Mesenchymal stem cell (in vitro differentiated cells and primary cell): ENCODE measurements around the gene CDK9.
A peak's percentile ranks its signal among the peaks of the same experiment; 100 is the strongest.

Source experiments
- DNase-seq: peaks from one replicate; pipeline ENCODE4 v3.0.0-alpha.2; 2013
- H2AFZ ChIP-seq: one replicate; pipeline ENCODE4 v1.6.1; 2013; ENCODE audit warnings: low read depth, mild to moderate bottlenecking, control low read depth, inconsistent platforms, low read length, moderate library complexity
- H2AK5ac ChIP-seq: 2 replicates; pipeline ENCODE4 v1.6.1; 2013; ENCODE audit warnings: low read length, moderate library complexity, mild to moderate bottlenecking, inconsistent platforms; ENCODE audit not compliant: severe bottlenecking
- H2BK120ac ChIP-seq: one replicate; pipeline ENCODE4 v1.6.1; 2013; ENCODE audit warnings: low read depth, mild to moderate bottlenecking, inconsistent platforms, low read length, moderate library complexity
- H2BK12ac ChIP-seq, 2 experiments: one replicate each; pipeline ENCODE4 v1.6.1; 2013; ENCODE audit warnings: inconsistent platforms in 2 of 2, low read length in 2 of 2, mild to moderate bottlenecking in 2 of 2, moderate library complexity in 2 of 2, control low read depth in 1 of 2
- H2BK15ac ChIP-seq: one replicate; pipeline ENCODE4 v1.6.1; 2013; ENCODE audit warnings: mild to moderate bottlenecking, low read depth, inconsistent platforms; ENCODE audit not compliant: poor library complexity, severe bottlenecking
- H2BK5ac ChIP-seq: 2 replicates; pipeline ENCODE4 v1.6.1; 2013; ENCODE audit warnings: low read depth, mild to moderate bottlenecking, low read length, control low read depth, inconsistent platforms; ENCODE audit not compliant: poor library complexity, severe bottlenecking
- H3K14ac ChIP-seq, 2 experiments: one replicate each; pipeline ENCODE4 v1.6.1; 2013; ENCODE audit warnings: inconsistent platforms in 2 of 2, low read length in 2 of 2, control low read depth in 1 of 2, mild to moderate bottlenecking in 1 of 2, moderate library complexity in 1 of 2
- H3K18ac ChIP-seq, 2 experiments: one replicate each; pipeline ENCODE4 v1.6.1; 2013; ENCODE audit warnings: inconsistent platforms in 2 of 2, low read length in 2 of 2, control low read depth in 1 of 2, low read depth in 1 of 2, mild to moderate bottlenecking in 1 of 2
- H3K23ac ChIP-seq, 2 experiments: one replicate each; pipeline ENCODE4 v1.6.1; 2013; ENCODE audit warnings: inconsistent platforms in 2 of 2, low read length in 2 of 2, mild to moderate bottlenecking in 2 of 2, moderate library complexity in 2 of 2, control low read depth in 1 of 2
- H3K27ac ChIP-seq: 2 replicates; pipeline ENCODE4 v1.5.1; 2013; ENCODE audit warnings: mild to moderate bottlenecking, moderate library complexity, low read length, control low read depth, inconsistent platforms; ENCODE audit not compliant: poor library complexity, severe bottlenecking
- H3K27me3 ChIP-seq, 2 experiments: 2 replicates each; pipeline versions ENCODE4 v1.6.1 to v1.7.0; 2013; ENCODE audit warnings: low read length in 2 of 2, mild to moderate bottlenecking in 2 of 2, moderate library complexity in 2 of 2, control low read depth in 1 of 2, inconsistent platforms in 1 of 2; ENCODE audit not compliant: control insufficient read depth in 1 of 2, insufficient read depth in 1 of 2
- H3K36me3 ChIP-seq, 2 experiments: 2 replicates each; pipeline versions ENCODE4 v1.6.1 to v1.7.0; 2013; ENCODE audit warnings: low read length in 2 of 2, control low read depth in 1 of 2, inconsistent platforms in 1 of 2, low read depth in 1 of 2, mild to moderate bottlenecking in 1 of 2; ENCODE audit not compliant: insufficient read depth in 2 of 2, control insufficient read depth in 1 of 2
- H3K4ac ChIP-seq, 2 experiments: one replicate each; pipeline ENCODE4 v1.6.1; 2013; ENCODE audit warnings: inconsistent platforms in 2 of 2, low read length in 2 of 2, mild to moderate bottlenecking in 2 of 2, moderate library complexity in 2 of 2, control low read depth in 1 of 2, low read depth in 1 of 2
- H3K4me1 ChIP-seq: 2 replicates; pipeline ENCODE4 v1.6.1; 2013; ENCODE audit warnings: low read depth, low read length, control low read depth; ENCODE audit not compliant: control insufficient read depth, insufficient read depth
- H3K4me2 ChIP-seq: 2 replicates; pipeline ENCODE4 v1.6.1; 2013; ENCODE audit warnings: low read length, mild to moderate bottlenecking, inconsistent platforms; ENCODE audit not compliant: poor library complexity, severe bottlenecking
- H3K4me3 ChIP-seq, 2 experiments: 2 replicates each; pipeline versions ENCODE4 v1.5.1 to v1.7.0; 2013; ENCODE audit warnings: low read length in 2 of 2, mild to moderate bottlenecking in 2 of 2, control low read depth in 1 of 2, low read depth in 1 of 2; ENCODE audit not compliant: insufficient read depth in 1 of 2
- H3K79me1 ChIP-seq: replicated peaks from 2 replicates; pipeline ENCODE4 v1.6.1; 2013; ENCODE audit warnings: mild to moderate bottlenecking, control low read depth, low read length, inconsistent platforms; ENCODE audit not compliant: poor library complexity, severe bottlenecking
- H3K9ac ChIP-seq: 2 replicates; pipeline ENCODE4 v1.7.0; 2013; ENCODE audit warnings: mild to moderate bottlenecking, low read length, moderate library complexity
- H3K9me3 ChIP-seq: 2 replicates; pipeline ENCODE4 v1.7.0; 2013; ENCODE audit warnings: mild to moderate bottlenecking, low read length; ENCODE audit not compliant: control insufficient read depth
- H4K8ac ChIP-seq: one replicate; pipeline ENCODE4 v1.6.1; 2013; ENCODE audit warnings: inconsistent platforms, mild to moderate bottlenecking, low read length, moderate library complexity
- H4K91ac ChIP-seq: one replicate; pipeline ENCODE4 v1.6.1; 2013; ENCODE audit warnings: mild to moderate bottlenecking, low read length, inconsistent platforms
- WGBS: methylation state at CpG from one replicate; pipeline ENCODE4 v1.1.7; 2013; ENCODE audit warnings: mixed read lengths; 5-methylcytosine and 5-hydroxymethylcytosine counted together

CDK9 gene

DNA sequence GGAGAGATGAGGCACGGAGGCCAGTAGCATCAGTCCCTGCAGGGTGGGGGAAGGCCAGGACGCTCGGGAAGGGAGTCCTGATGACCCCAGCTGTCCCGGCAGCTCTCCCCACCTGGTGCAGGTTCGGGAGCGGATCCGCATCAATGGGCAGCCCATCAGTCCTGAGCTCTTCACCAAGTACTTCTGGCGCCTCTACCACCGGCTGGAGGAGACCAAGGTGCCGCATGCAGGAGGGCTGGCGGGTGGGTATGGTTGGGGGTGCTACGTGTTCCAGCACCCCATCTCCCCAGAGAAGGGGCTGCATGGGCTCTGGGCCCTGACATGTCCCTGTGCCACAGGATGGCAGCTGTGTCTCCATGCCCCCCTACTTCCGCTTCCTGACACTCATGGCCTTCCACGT, 21.0 kb downstream of the CDK9 start:
- Histone ChIP-seq H3K79me1 (peaks cover 32% of the 10 kb centered on the region), H3K4me3 (no peak overlapping the region), H3K18ac (no peak overlapping the region), H2BK12ac (no peak overlapping the region), H3K4ac (no peak overlapping the region), H2AFZ (no peak overlapping the region), H3K4me1 (peaks cover 24% of the 10 kb centered on the region), H3K4me2 (no peak overlapping the region), H3K9ac (no peak overlapping the region), H4K8ac (no peak overlapping the region), H2BK120ac (no peak overlapping the region), H3K27ac (no peak overlapping the region), H2BK5ac (no peak overlapping the region), H2BK15ac (no peak overlapping the region), H2AK5ac (no peak overlapping the region), H3K23ac (no peak overlapping the region), H3K36me3 (peaks cover 57 to 67% of the 10 kb centered on the region in 2 experiments), H4K91ac (no peak overlapping the region), H3K14ac (no peak overlapping the region), H3K27me3 (no peaks in the 10 kb centered on the region), H3K9me3 (no peaks in the 10 kb centered on the region)
- DNase-seq: no peak
- 95% methylated on average over 14 of the region's 14 CpGs for WGBS

- no peak overlapping the region for H4K8ac ChIP-seq
- H3K79me1 ChIP-seq: peaks cover 35% of the 10 kb centered on the region
- H3K27ac ChIP-seq: no peak overlapping the region
- WGBS: 94% methylated on average over 17 of the region's 17 CpGs
- H3K18ac ChIP-seq: no peak overlapping the region
- H3K4ac ChIP-seq: no peak overlapping the region
- H3K36me3 ChIP-seq: peaks cover 72 to 83% of the 10 kb centered on the region in 2 experiments
- H3K4me1 ChIP-seq: peaks cover 19% of the 10 kb centered on the region
- no peak overlapping the region for H3K23ac ChIP-seq
- no peaks in the 10 kb centered on the region for H3K9me3 ChIP-seq
- H4K91ac ChIP-seq: no peak overlapping the region
- no peak overlapping the region for H2BK15ac ChIP-seq
- H3K9ac ChIP-seq: no peak overlapping the region
- no peak overlapping the region for H2BK5ac ChIP-seq
- H3K14ac ChIP-seq: no peak overlapping the region
- DNase-seq: no peak
- no peaks in the 10 kb centered on the region for H3K27me3 ChIP-seq
- no peak overlapping the region for H3K4me2 ChIP-seq
- no peak overlapping the region for H2BK120ac ChIP-seq
- H2BK12ac ChIP-seq: no peak overlapping the region
- no peak overlapping the region for H3K4me3 ChIP-seq
- H2AFZ ChIP-seq: no peak overlapping the region
- H2AK5ac ChIP-seq: no peak overlapping the region
These were observed 22.6 kb downstream of the CDK9 start for GRCh38 chr9:127808347-127809001.

DNA sequence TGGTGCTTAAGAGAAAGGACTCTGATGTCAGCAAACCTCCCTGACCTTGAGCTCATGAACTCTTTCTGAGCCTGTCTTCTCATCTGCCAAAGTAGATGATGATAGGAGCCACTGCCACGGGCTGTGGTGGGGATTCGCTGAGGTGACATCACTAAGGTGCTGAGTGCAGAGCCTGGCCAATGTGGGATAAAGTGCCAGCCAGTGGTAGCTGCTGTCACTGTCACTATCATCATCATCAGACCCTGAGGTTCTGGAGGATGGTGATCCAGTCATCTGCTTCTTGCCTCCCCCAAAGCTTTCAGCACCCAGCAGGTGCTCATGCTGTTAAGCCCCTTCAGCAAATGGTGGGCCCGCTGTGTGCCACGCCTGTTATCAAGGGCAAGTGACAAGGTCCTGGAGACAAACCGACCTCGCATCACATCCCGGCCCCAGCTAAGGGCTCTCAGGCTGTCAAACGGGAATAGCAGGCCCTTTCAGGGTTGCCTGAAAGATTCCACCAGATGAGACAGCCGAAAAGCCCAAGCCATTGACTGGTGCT, 23.2 kb downstream of the CDK9 start:
- DNase-seq: no peak
- 76% methylated on average over 9 of the region's 9 CpGs for WGBS
- Histone ChIP-seq H3K23ac (no peak overlapping the region), H3K79me1 (peaks cover 35% of the 10 kb centered on the region), H2BK12ac (no peak overlapping the region), H3K9me3 (no peaks in the 10 kb centered on the region), H2BK5ac (no peak overlapping the region), H3K27ac (no peak overlapping the region), H3K4me2 (peak overlapping the region; percentile 18), H2BK120ac (no peak overlapping the region), H3K4me3 (no peak overlapping the region), H2AK5ac (no peak overlapping the region), H4K8ac (peak overlapping the region; percentile 39), H3K4ac (no peak overlapping the region), H3K27me3 (no peaks in the 10 kb centered on the region), H2AFZ (no peak overlapping the region), H2BK15ac (no peak overlapping the region), H3K18ac (peak overlapping the region in 1 of 2 experiments; percentile 24), H4K91ac (no peak overlapping the region), H3K9ac (no peak overlapping the region), H3K36me3 (peaks cover 77 to 89% of the 10 kb centered on the region in 2 experiments), H3K4me1 (peaks cover 13% of the 10 kb centered on the region), H3K14ac (no peak overlapping the region)

GRCh38 chr9:127809540-127810377, 23.9 kb downstream of the CDK9 start:
- peak overlapping the region; percentile 18 for H3K4me2 ChIP-seq
- H3K27ac ChIP-seq: no peak overlapping the region
- H3K36me3 ChIP-seq: peaks cover 77 to 90% of the 10 kb centered on the region in 2 experiments
- H3K4me3 ChIP-seq: no peak overlapping the region
- H3K18ac ChIP-seq: peak overlapping the region; percentile 24 to 49
- peaks cover 33% of the 10 kb centered on the region for H3K79me1 ChIP-seq
- no peak overlapping the region for H2BK5ac ChIP-seq
- no peak overlapping the region for H2BK12ac ChIP-seq
- H3K23ac ChIP-seq: peak overlapping the region in 1 of 2 experiments; percentile 5
- peak overlapping the region; percentile 10 for H3K9ac ChIP-seq
- H3K14ac ChIP-seq: no peak overlapping the region
- 59% methylated on average over 20 of the region's 57 CpGs for WGBS
- DNase-seq: no peak
- H3K27me3 ChIP-seq: no peaks in the 10 kb centered on the region
- no peak overlapping the region for H2BK120ac ChIP-seq
- no peak overlapping the region for H2AFZ ChIP-seq
- peak overlapping the region; percentile 39 for H4K8ac ChIP-seq
- H4K91ac ChIP-seq: peak overlapping the region; percentile 70
- H2AK5ac ChIP-seq: no peak overlapping the region
- peaks cover 8% of the 10 kb centered on the region for H3K4me1 ChIP-seq
- H3K4ac ChIP-seq: peak overlapping the region in 1 of 2 experiments; percentile 38
- no peak overlapping the region for H2BK15ac ChIP-seq
- H3K9me3 ChIP-seq: no peaks in the 10 kb centered on the region
